Erythroblast (primary cell): ENCODE results near the gene ZNF500.

Source experiments
- DNase-seq, 2 experiments: peaks; one replicate each; lab custom pipeline; 2025; lab: John Stamatoyannopoulos, UW
- GATA1 ChIP-seq: IDR thresholded peaks from 2 replicates; pipeline ENCODE4 v1.6.1; 2011; ENCODE audit warnings: low read depth, mild to moderate bottlenecking, control low read depth, low read length, moderate library complexity
- POLR2A ChIP-seq: IDR thresholded peaks from 2 replicates; pipeline ENCODE4 v1.6.1; 2011; ENCODE audit warnings: mild to moderate bottlenecking, low read length

ZNF500 gene

GRCh38 chr16:4769306-4769638 is 2.3 kb upstream of the ZNF500 start:
- DNase-seq = no peak
- no peak for TF ChIP-seq GATA1

GRCh38 chr16:4768549-4769305 is 1.8 kb upstream of the ZNF500 start:
- peak; percentile 92 for DNase-seq
- TF ChIP-seq POLR2A (peak; percentile 55), GATA1 (no peak)

GRCh38 chr16:4767872-4768548 is 1.0 kb upstream of the ZNF500 start:
- TF ChIP-seq GATA1 (no peak), POLR2A (no peak)
- peak; percentile 50 to 61 for DNase-seq

GRCh38 chr16:4765511-4766474 is 1.2 kb downstream of the ZNF500 start:
- no peak for DNase-seq
- TF ChIP-seq POLR2A (no peak), GATA1 (no peak)

GRCh38 chr16:4763791-4764190 is 3.2 kb downstream of the ZNF500 start:
- TF ChIP-seq GATA1 (no peak), POLR2A (no peak)
- no peak for DNase-seq

GRCh38 chr16:4762205-4762604 is 4.8 kb downstream of the ZNF500 start:
- DNase-seq = no peak
- TF ChIP-seq GATA1 = no peak
- TF ChIP-seq POLR2A = no peak

- no peak for TF ChIP-seq GATA1
- no peak for TF ChIP-seq POLR2A
- no peak for DNase-seq
Observed at GRCh38 chr16:4760221-4760910, 6.6 kb downstream of the ZNF500 start.

GRCh38 chr16:4755687-4756086 is 11.3 kb downstream of the ZNF500 start:
- TF ChIP-seq POLR2A (no peak), GATA1 (no peak)

GRCh38 chr16:4754865-4755264 is 12.1 kb downstream of the ZNF500 start:
- no peak for DNase-seq
- TF ChIP-seq GATA1 (no peak), POLR2A (no peak)

More at GRCh38 chr16:4755687-4756086, 11.3 kb downstream of the ZNF500 start:
- DNase-seq = no peak

GRCh38 chr16:4753227-4753626 is 13.7 kb downstream of the ZNF500 start:
- no peak for TF ChIP-seq POLR2A
- no peak for TF ChIP-seq GATA1
- no peak for DNase-seq

GRCh38 chr16:4752351-4753100 is 14.4 kb downstream of the ZNF500 start:
- TF ChIP-seq POLR2A (no peak), GATA1 (no peak)
- DNase-seq = no peak

GRCh38 chr16:4750896-4751295 is 16.1 kb downstream of the ZNF500 start:
- TF ChIP-seq POLR2A (no peak), GATA1 (no peak)
- no peak for DNase-seq
